ENCODE data around the gene GPR162. TPM values are rescaled to one million over a fixed set of nuclear protein-coding genes. Genes with fewer than 3 reads are reported as not detected.
A peak's percentile ranks its signal among the peaks of the same experiment; 100 is the strongest.

GPR162 gene
- polyA plus RNA-seq, 3 donors = 15.1 to 81.7 (median 16.0) TPM

GRCh38 chr12:6786416-6787094, 35.1 kb upstream of the GPR162 start:
- WGBS (ENCODE audit: insufficient coverage) = 13% methylated on average over 1 of the region's 9 CpGs
- Histone ChIP-seq H3K27me3 (ENCODE audit: control insufficient read depth in 2 of 2, insufficient read depth in 2 of 2, low read length in 2 of 2) (no peaks in the 10 kb centered on the region), H3K27ac (ENCODE audit: low read depth in 1 of 2, low read length in 2 of 2) (peak overlapping the region in 1 of 2 donors; percentile 7), H3K4me3 (replicated peaks in 1 of 3; ENCODE audit: low read depth in 2 of 3, low read length in 3 of 3) (no peak overlapping the region), H3K79me2 (ENCODE audit: insufficient read depth, low read length) (peaks cover 24% of the 10 kb centered on the region), H3K9ac (ENCODE audit: insufficient read depth, low read length, poor library complexity, severe bottlenecking) (no peak overlapping the region), H2AFZ (ENCODE audit: insufficient read depth, low read depth, low read length, poor library complexity, severe bottlenecking) (peak overlapping the region; percentile 7), H3K9me3 (replicated peaks in 1 of 2; ENCODE audit: control insufficient read depth in 1 of 2, insufficient read depth in 1 of 2, low read length in 2 of 2) (no peaks in the 10 kb centered on the region), H3K4me2 (replicated peaks; ENCODE audit: extremely low read depth, low read length, poor library complexity, severe bottlenecking) (no peak overlapping the region), H3K4me1 (ENCODE audit: control insufficient read depth in 1 of 2, insufficient read depth in 2 of 2, low read length in 2 of 2) (peaks cover 70 to 78% of the 10 kb centered on the region in 2 donors), H4K20me1 (ENCODE audit: insufficient read depth, low read length) (no peaks in the 10 kb centered on the region), H3K36me3 (replicated peaks in 1 of 2; ENCODE audit: control insufficient read depth in 1 of 2, insufficient read depth in 2 of 2, low read length in 2 of 2) (no peaks in the 10 kb centered on the region)
- Mint-ChIP-seq H3K4me1 (peaks cover 67% of the 10 kb centered on the region), H3K27ac (peak overlapping the region in 4 of 7 donors; percentile 21 to 35 (median 32)), H3K4me3 (no peak overlapping the region), H3K27me3 (ENCODE audit: low read depth in 3 of 3) (peaks cover 0 to 2% (median 1%) of the 10 kb centered on the region in 3 donors), H3K9me3 (no peaks in the 10 kb centered on the region), H3K36me3 (peaks cover 0 to 2% of the 10 kb centered on the region in 2 donors)
- intact Hi-C loops (cut with micrococcal nuclease) = no loop called here
- TF ChIP-seq CTCF (IDR thresholded peaks at IDR 0.05) = no peak
- DNase-seq = no peak

DNA sequence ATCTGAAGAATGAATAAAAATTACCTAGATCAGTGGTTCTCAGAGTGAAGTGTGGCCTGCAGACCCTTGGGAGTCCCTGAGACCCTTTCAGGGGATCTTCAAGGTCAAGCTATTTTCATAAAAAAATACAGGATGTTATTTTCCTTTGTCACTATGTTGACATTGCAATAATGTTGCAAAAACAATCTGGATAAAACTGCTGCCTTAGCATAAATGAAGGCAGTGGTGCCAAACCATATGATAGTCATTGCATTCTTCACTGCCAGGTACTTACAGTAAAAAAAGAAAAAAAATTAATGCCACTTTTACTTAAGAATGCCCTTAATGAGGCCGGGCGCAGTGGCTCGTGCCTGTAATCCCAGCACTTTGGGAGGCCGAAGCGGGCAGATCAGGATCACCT, 34.3 kb upstream of the GPR162 start:
- H2AFZ ChIP-seq (ENCODE audit: insufficient read depth, low read depth, low read length, poor library complexity, severe bottlenecking) = no peak overlapping the region
- peaks cover 0 to 2% (median 1%) of the 10 kb centered on the region in 3 donors for H3K27me3 Mint-ChIP-seq (ENCODE audit: low read depth in 3 of 3)
- no peaks in the 10 kb centered on the region for H3K27me3 ChIP-seq (ENCODE audit: control insufficient read depth in 2 of 2, insufficient read depth in 2 of 2, low read length in 2 of 2)
- H4K20me1 ChIP-seq (ENCODE audit: insufficient read depth, low read length) = no peaks in the 10 kb centered on the region
- H3K9me3 ChIP-seq (replicated peaks in 1 of 2; ENCODE audit: control insufficient read depth in 1 of 2, insufficient read depth in 1 of 2, low read length in 2 of 2) = no peaks in the 10 kb centered on the region
- no peak for DNase-seq
- H3K9me3 Mint-ChIP-seq = no peaks in the 10 kb centered on the region
- no peak overlapping the region for H3K4me3 Mint-ChIP-seq
- peak overlapping the region in 2 of 7 donors; percentile 35 for H3K27ac Mint-ChIP-seq
- no peak overlapping the region for H3K9ac ChIP-seq (ENCODE audit: insufficient read depth, low read length, poor library complexity, severe bottlenecking)
- peaks cover 2 to 4% of the 10 kb centered on the region in 2 donors for H3K36me3 Mint-ChIP-seq
- no peak for TF ChIP-seq CTCF (IDR thresholded peaks at IDR 0.05)
- peak overlapping the region in 1 of 2 donors; percentile 7 for H3K27ac ChIP-seq (ENCODE audit: low read depth in 1 of 2, low read length in 2 of 2)
- H3K4me2 ChIP-seq (replicated peaks; ENCODE audit: extremely low read depth, low read length, poor library complexity, severe bottlenecking) = no peak overlapping the region
- peaks cover 77 to 86% of the 10 kb centered on the region in 2 donors for H3K4me1 ChIP-seq (ENCODE audit: control insufficient read depth in 1 of 2, insufficient read depth in 2 of 2, low read length in 2 of 2)
- H3K79me2 ChIP-seq (ENCODE audit: insufficient read depth, low read length) = peaks cover 31% of the 10 kb centered on the region
- no peak overlapping the region for H3K4me3 ChIP-seq (replicated peaks in 1 of 3; ENCODE audit: low read depth in 2 of 3, low read length in 3 of 3)
- H3K4me1 Mint-ChIP-seq = peaks cover 75% of the 10 kb centered on the region
- intact Hi-C loops (cut with micrococcal nuclease) = no loop called here
- WGBS (ENCODE audit: insufficient coverage) = no CpG with 5 or more reads among the region's 5 CpGs
- H3K36me3 ChIP-seq (replicated peaks in 1 of 2; ENCODE audit: control insufficient read depth in 1 of 2, insufficient read depth in 2 of 2, low read length in 2 of 2) = no peaks in the 10 kb centered on the region

Data from CD14-positive monocyte (primary cell).